Retinal pigment epithelial cell (primary cell): ENCODE measurements around the gene DBX1.
"Not testable (repeated sequence)": the region's sequence is repeated elsewhere in the genome, so short reads cannot be mapped to it uniquely, and the experiment has no call there.

Experiments
- DNase-seq: peaks from one replicate; pipeline ENCODE4 v3.0.0-alpha.2; 2010; ENCODE audit warnings: low read depth
- H3K4me3 ChIP-seq: 2 replicates; pipeline ENCODE4 v1.5.1; 2011; ENCODE audit warnings: mild to moderate bottlenecking, low read length, control low read depth, moderate library complexity
- CTCF ChIP-seq: conservative IDR thresholded peaks from 2 replicates; pipeline ENCODE4 v1.5.1; 2011; ENCODE audit warnings: low read depth, low read length, control low read depth, inconsistent platforms

Gene DBX1

GRCh38 chr11:20131788-20132666 is 28.2 kb downstream of the DBX1 start:
- peak overlapping the region; percentile 57 for H3K4me3 ChIP-seq
- DNase-seq, result no peak
- peak; percentile 95 for TF ChIP-seq CTCF

- no peak for DNase-seq
- H3K4me3 ChIP-seq, result no peak overlapping the region
- TF ChIP-seq CTCF, result no peak
These were observed 30.6 kb downstream of the DBX1 start for GRCh38 chr11:20129665-20130064.

GRCh38 chr11:20128528-20128825 is 31.8 kb downstream of the DBX1 start:
- not testable (repeated sequence) for DNase-seq, H3K4me3 ChIP-seq

GRCh38 chr11:20127671-20128527 is 32.4 kb downstream of the DBX1 start:
- DNase-seq, result no peak
- TF ChIP-seq CTCF, result peak; percentile 87
- H3K4me3 ChIP-seq, result no peak overlapping the region

GRCh38 chr11:20126724-20127123 is 33.6 kb downstream of the DBX1 start:
- H3K4me3 ChIP-seq, result no peak overlapping the region
- TF ChIP-seq CTCF, result no peak
- no peak for DNase-seq

- H3K4me3 ChIP-seq, result no peak overlapping the region
- DNase-seq, result no peak
- TF ChIP-seq CTCF, result no peak
These were observed 34.3 kb downstream of the DBX1 start for GRCh38 chr11:20125927-20126326.

GRCh38 chr11:20122131-20122530 is 38.1 kb downstream of the DBX1 start:
- DNase-seq, result no peak
- no peak overlapping the region for H3K4me3 ChIP-seq
- TF ChIP-seq CTCF, result no peak
